Memory B cell (primary cell): ENCODE results near the gene RALY.
A peak's percentile ranks its signal among the peaks of the same experiment; 100 is the strongest.

ENCODE experiments used
- ATAC-seq: fragments of 150-1000 bp; cut with Tn5 transposase; 2 replicates; pipeline ENCODE4 v1.10.0; 2021; ENCODE audit warnings: low read depth, mild to moderate bottlenecking, moderate library complexity
- DNase-seq, 2 donors: peaks; one replicate each; pipeline ENCODE4 v3.0.0; 2022; ENCODE audit warnings: low spot score in 2 of 2
- H3K27ac Mint-ChIP-seq: one replicate; pipeline ENCODE4 v1.8.0; 2022; ENCODE audit warnings: mild to moderate bottlenecking, moderate library complexity, mixed read lengths
- H3K27me3 Mint-ChIP-seq: one replicate; pipeline ENCODE4 v1.8.0; 2022; ENCODE audit warnings: mixed read lengths
- H3K36me3 Mint-ChIP-seq: one replicate; pipeline ENCODE4 v1.8.0; 2022; ENCODE audit warnings: mild to moderate bottlenecking, mixed read lengths
- H3K4me1 Mint-ChIP-seq: one replicate; pipeline ENCODE4 v1.8.0; 2022; ENCODE audit warnings: mixed read lengths
- H3K4me3 Mint-ChIP-seq: one replicate; pipeline ENCODE4 v1.8.0; 2022; ENCODE audit warnings: mild to moderate bottlenecking, moderate library complexity, mixed read lengths
- H3K9me3 Mint-ChIP-seq: one replicate; pipeline ENCODE4 v1.8.0; 2022; ENCODE audit warnings: mixed read lengths

RALY gene

GRCh38 chr20:34037767-34038166 lies 44.1 kb downstream of the RALY start:
- no peaks in the 10 kb centered on the region for H3K27me3 Mint-ChIP-seq
- no peaks in the 10 kb centered on the region for H3K9me3 Mint-ChIP-seq
- ATAC-seq (no peak), DNase-seq (no peak)
- peaks cover 19% of the 10 kb centered on the region for H3K36me3 Mint-ChIP-seq
- no peak overlapping the region for H3K4me3 Mint-ChIP-seq
- H3K4me1 Mint-ChIP-seq, result peaks cover 48% of the 10 kb centered on the region
- peak overlapping the region; percentile 72 for H3K27ac Mint-ChIP-seq

GRCh38 chr20:34040300-34040995 lies 46.7 kb downstream of the RALY start:
- no peaks in the 10 kb centered on the region for H3K27me3 Mint-ChIP-seq
- H3K4me3 Mint-ChIP-seq, result no peak overlapping the region
- DNase-seq (no peak), ATAC-seq (no peak)
- peaks cover 51% of the 10 kb centered on the region for H3K4me1 Mint-ChIP-seq
- H3K36me3 Mint-ChIP-seq, result peaks cover 10% of the 10 kb centered on the region
- H3K27ac Mint-ChIP-seq, result no peak overlapping the region
- H3K9me3 Mint-ChIP-seq, result no peaks in the 10 kb centered on the region

- Mint-ChIP-seq H3K4me1 (peaks cover 53% of the 10 kb centered on the region), H3K9me3 (no peaks in the 10 kb centered on the region), H3K27me3 (no peaks in the 10 kb centered on the region), H3K27ac (peak overlapping the region; percentile 79), H3K36me3 (peaks cover 9% of the 10 kb centered on the region), H3K4me3 (no peak overlapping the region)
- ATAC-seq, result no peak
- no peak for DNase-seq
Observed at GRCh38 chr20:34041226-34041625, 47.5 kb downstream of the RALY start.

GRCh38 chr20:34042262-34042661 lies 48.6 kb downstream of the RALY start:
- Mint-ChIP-seq H3K4me3 (no peak overlapping the region), H3K27me3 (no peaks in the 10 kb centered on the region), H3K4me1 (peaks cover 48% of the 10 kb centered on the region), H3K27ac (peak overlapping the region; percentile 79), H3K9me3 (no peaks in the 10 kb centered on the region), H3K36me3 (peaks cover 12% of the 10 kb centered on the region)
- DNase-seq, result no peak
- ATAC-seq, result no peak

GRCh38 chr20:34043025-34043424 lies 49.3 kb downstream of the RALY start:
- no peak overlapping the region for H3K4me3 Mint-ChIP-seq
- peaks cover 13% of the 10 kb centered on the region for H3K36me3 Mint-ChIP-seq
- no peaks in the 10 kb centered on the region for H3K9me3 Mint-ChIP-seq
- H3K4me1 Mint-ChIP-seq, result peaks cover 44% of the 10 kb centered on the region
- DNase-seq (no peak), ATAC-seq (no peak)
- H3K27ac Mint-ChIP-seq, result peak overlapping the region; percentile 79
- H3K27me3 Mint-ChIP-seq, result no peaks in the 10 kb centered on the region

- Mint-ChIP-seq H3K4me3 (no peak overlapping the region), H3K4me1 (peaks cover 54% of the 10 kb centered on the region), H3K36me3 (peaks cover 13% of the 10 kb centered on the region), H3K27me3 (no peaks in the 10 kb centered on the region), H3K9me3 (no peaks in the 10 kb centered on the region), H3K27ac (peak overlapping the region; percentile 10)
- no peak for ATAC-seq
- DNase-seq, result no peak
Observed at GRCh38 chr20:34045294-34045693, 51.6 kb downstream of the RALY start.

- ATAC-seq (no peak), DNase-seq (no peak)
- peak overlapping the region; percentile 61 for H3K27ac Mint-ChIP-seq
- no peak overlapping the region for H3K4me3 Mint-ChIP-seq
- peaks cover 13% of the 10 kb centered on the region for H3K36me3 Mint-ChIP-seq
- H3K9me3 Mint-ChIP-seq, result no peaks in the 10 kb centered on the region
- no peaks in the 10 kb centered on the region for H3K27me3 Mint-ChIP-seq
- H3K4me1 Mint-ChIP-seq, result peaks cover 57% of the 10 kb centered on the region
Observed at GRCh38 chr20:34045930-34046725, 52.4 kb downstream of the RALY start.

- no peak for DNase-seq
- H3K27me3 Mint-ChIP-seq, result no peaks in the 10 kb centered on the region
- no peak for ATAC-seq
Observed at GRCh38 chr20:34047010-34047687, 53.4 kb downstream of the RALY start.

GRCh38 chr20:34047917-34048316 lies 54.2 kb downstream of the RALY start:
- peaks cover 12% of the 10 kb centered on the region for H3K36me3 Mint-ChIP-seq

More at GRCh38 chr20:34047010-34047687, 53.4 kb downstream of the RALY start:
- H3K9me3 Mint-ChIP-seq, result no peaks in the 10 kb centered on the region
- peaks cover 12% of the 10 kb centered on the region for H3K36me3 Mint-ChIP-seq
- H3K4me3 Mint-ChIP-seq, result no peak overlapping the region
- H3K4me1 Mint-ChIP-seq, result peaks cover 53% of the 10 kb centered on the region
- H3K27ac Mint-ChIP-seq, result peak overlapping the region; percentile 71

GRCh38 chr20:34049389-34049788 lies 55.7 kb downstream of the RALY start:
- no peak overlapping the region for H3K4me3 Mint-ChIP-seq
- peak overlapping the region; percentile 42 for H3K27ac Mint-ChIP-seq
- peaks cover 7% of the 10 kb centered on the region for H3K36me3 Mint-ChIP-seq
- peaks cover 49% of the 10 kb centered on the region for H3K4me1 Mint-ChIP-seq
- no peak for DNase-seq
- H3K27me3 Mint-ChIP-seq, result no peaks in the 10 kb centered on the region
- H3K9me3 Mint-ChIP-seq, result no peaks in the 10 kb centered on the region
- ATAC-seq, result no peak

More at GRCh38 chr20:34047917-34048316, 54.2 kb downstream of the RALY start:
- Mint-ChIP-seq H3K4me1 (peaks cover 49% of the 10 kb centered on the region), H3K4me3 (no peak overlapping the region), H3K27ac (no peak overlapping the region), H3K9me3 (no peaks in the 10 kb centered on the region), H3K27me3 (no peaks in the 10 kb centered on the region)
- ATAC-seq, result no peak
- no peak for DNase-seq

- Mint-ChIP-seq H3K36me3 (peaks cover 7% of the 10 kb centered on the region), H3K4me3 (no peak overlapping the region), H3K9me3 (no peaks in the 10 kb centered on the region), H3K27ac (peak overlapping the region; percentile 42), H3K27me3 (no peaks in the 10 kb centered on the region), H3K4me1 (peaks cover 49% of the 10 kb centered on the region)
- ATAC-seq, result no peak
- DNase-seq, result no peak
Observed at GRCh38 chr20:34049897-34050695, 56.4 kb downstream of the RALY start.

GRCh38 chr20:34052414-34052813 lies 58.7 kb downstream of the RALY start:
- Mint-ChIP-seq H3K9me3 (no peaks in the 10 kb centered on the region), H3K27me3 (no peaks in the 10 kb centered on the region), H3K4me1 (peaks cover 46% of the 10 kb centered on the region), H3K27ac (peak overlapping the region; percentile 41), H3K4me3 (no peak overlapping the region), H3K36me3 (peaks cover 5% of the 10 kb centered on the region)
- ATAC-seq, result no peak
- DNase-seq, result no peak

- H3K4me1 Mint-ChIP-seq, result peaks cover 54% of the 10 kb centered on the region
- peak overlapping the region; percentile 72 for H3K27ac Mint-ChIP-seq
- H3K9me3 Mint-ChIP-seq, result no peaks in the 10 kb centered on the region
- no peak overlapping the region for H3K4me3 Mint-ChIP-seq
- DNase-seq, result no peak
- H3K36me3 Mint-ChIP-seq, result peaks cover 7% of the 10 kb centered on the region
- no peaks in the 10 kb centered on the region for H3K27me3 Mint-ChIP-seq
- ATAC-seq, result no peak
Observed at GRCh38 chr20:34055290-34055689, 61.6 kb downstream of the RALY start.
